Liver (tissue), 9 donors: ENCODE results near the gene FGF5. TPM values are rescaled to one million over a fixed set of nuclear protein-coding genes. Genes with fewer than 3 reads are reported as not detected.

Experiments
- DNase-seq: peaks from one replicate; pipeline ENCODE4 v3.0.0-alpha.2; 2017; ENCODE audit warnings: low spot score
- H3K27ac ChIP-seq, 2 donors: one replicate each; pipeline ENCODE4 v1.7.0; 2013; ENCODE audit warnings: inconsistent platforms in 2 of 2, low read length in 2 of 2, control low read depth in 1 of 2, low read depth in 1 of 2, mild to moderate bottlenecking in 1 of 2
- H3K27me3 ChIP-seq, 4 donors: one replicate each; pipeline versions ENCODE4 v1.6.1 to v1.7.0; 2013; ENCODE audit warnings: low read length in 3 of 4, inconsistent platforms in 1 of 4, mild to moderate bottlenecking in 1 of 4, moderate library complexity in 1 of 4; ENCODE audit not compliant: control insufficient read depth in 4 of 4, insufficient read depth in 4 of 4
- H3K36me3 ChIP-seq, 4 donors: one replicate each; pipeline versions ENCODE4 v1.6.1 to v1.7.0; 2013; ENCODE audit warnings: low read length in 3 of 4, mild to moderate bottlenecking in 3 of 4, low read depth in 1 of 4, moderate library complexity in 1 of 4; ENCODE audit not compliant: control insufficient read depth in 4 of 4, insufficient read depth in 3 of 4
- H3K4me1 ChIP-seq, 4 donors: one replicate each; pipeline versions ENCODE4 v1.6.1 to v1.7.0; 2013; ENCODE audit warnings: low read length in 3 of 4, mild to moderate bottlenecking in 3 of 4, moderate library complexity in 1 of 4; ENCODE audit not compliant: control insufficient read depth in 4 of 4, insufficient read depth in 4 of 4
- H3K4me3 ChIP-seq, 3 donors: one replicate each; pipeline versions ENCODE4 v1.6.1 to v1.7.0; 2013; ENCODE audit warnings: low read length in 3 of 3, control low read depth in 1 of 3, low read depth in 1 of 3, mild to moderate bottlenecking in 1 of 3
- H3K9ac ChIP-seq, 2 donors: one replicate each; pipeline ENCODE4 v1.7.0; 2013; ENCODE audit warnings: low read length in 2 of 2, mild to moderate bottlenecking in 2 of 2, moderate library complexity in 2 of 2, control low read depth in 1 of 2, low read depth in 1 of 2
- H3K9me3 ChIP-seq, 4 donors: one replicate each; pipeline versions ENCODE4 v1.6.1 to v1.7.0; 2013; ENCODE audit warnings: low read length in 3 of 4; ENCODE audit not compliant: control insufficient read depth in 4 of 4
- CTCF ChIP-seq: fragments of 150-350 bp; IDR thresholded peaks from 2 replicates; pipeline ENCODE4 v1.5.1; 2017; ENCODE audit warnings: improper control_type of control experiment, low read depth, low read length; ENCODE audit not compliant: missing input control
- EGR1 ChIP-seq, 2 donors: IDR thresholded peaks; 2 replicates each; pipeline ENCODE4 v1.6.1; 2016 to 2018; ENCODE audit warnings: antibody characterized with exemption in 2 of 2, low read depth in 2 of 2
- FOXA1 ChIP-seq: IDR thresholded peaks from 2 replicates; pipeline ENCODE4 v1.6.1; 2016; ENCODE audit warnings: antibody characterized with exemption
- FOXA2 ChIP-seq: IDR thresholded peaks from 2 replicates; pipeline ENCODE4 v1.6.1; 2016; ENCODE audit warnings: antibody characterized with exemption
- HNF4A ChIP-seq, 2 donors: conservative IDR thresholded peaks; 2 replicates each; pipeline ENCODE4 v1.6.1; 2016; ENCODE audit warnings: antibody characterized with exemption in 2 of 2, mild to moderate bottlenecking in 2 of 2
- JUND ChIP-seq, 2 donors: IDR thresholded peaks; 2 replicates each; pipeline ENCODE4 v1.6.1; 2016; ENCODE audit warnings: antibody characterized with exemption in 2 of 2
- NR2F2 ChIP-seq: IDR thresholded peaks from 2 replicates; pipeline ENCODE4 v1.6.1; 2016; ENCODE audit warnings: antibody characterized with exemption
- RAD21 ChIP-seq, 2 donors: IDR thresholded peaks; 2 replicates each; pipeline ENCODE4 v1.6.1; 2016; ENCODE audit warnings: antibody characterized with exemption in 2 of 2, mild to moderate bottlenecking in 2 of 2
- SP1 ChIP-seq: IDR thresholded peaks from 2 replicates; pipeline ENCODE4 v1.6.1; 2018; ENCODE audit warnings: antibody characterized with exemption, mild to moderate bottlenecking
- TAF1 ChIP-seq: conservative IDR thresholded peaks from 2 replicates; pipeline ENCODE4 v1.6.1; 2016; ENCODE audit warnings: antibody characterized with exemption, mild to moderate bottlenecking
- YY1 ChIP-seq: IDR thresholded peaks from 2 replicates; pipeline ENCODE4 v1.6.1; 2016; ENCODE audit warnings: antibody characterized with exemption, mild to moderate bottlenecking
- WGBS: extraction: QIAGEN DNeasy Blood & Tissue Kit; methylation state at CpG from one replicate; pipeline ENCODE4 v1.1.7; 2013; 5-methylcytosine and 5-hydroxymethylcytosine counted together
- polyA plus RNA-seq, 2 donors: library from polyadenylated mRNA; stranded (reverse) in 1 of 2; unstranded in 1 of 2; fragments of 200-250 nt in 1 of 2; fragments of >200 nt in 1 of 2; fragmentation: Nextera tagmentation in 1 of 2; extraction: Ambion mirVana in 1 of 2; gene quantifications; one replicate each; pipeline versions ENCODE4 v1.2.1 to v1.2.3, GENCODE V29; 2013 to 2015
- total RNA-seq, 2 donors: library from RNA; depleted of rRNA; stranded (reverse); fragments of >200 nt; gene quantifications; one replicate each; pipeline ENCODE4 v1.2.3, GENCODE V29; 2014
- TF ChIP-seq, protein P1 (sequence below): IDR thresholded peaks from 2 replicates; pipeline ENCODE4 v1.6.1; 2016; ENCODE audit warnings: antibody characterized with exemption
- TF ChIP-seq, protein P2 (sequence below): IDR thresholded peaks from 2 replicates; pipeline ENCODE4 v1.6.1; 2016; ENCODE audit warnings: antibody characterized with exemption
- donor health status: healthy.
- donor health status: healthy.
- donor health status: healthy.
- donor health status: healthy.
- donor health status: healthy.

The FGF5 gene
- total and polyA plus RNA-seq, 4 donors: 0.03 TPM; not detected in 3

DNA sequence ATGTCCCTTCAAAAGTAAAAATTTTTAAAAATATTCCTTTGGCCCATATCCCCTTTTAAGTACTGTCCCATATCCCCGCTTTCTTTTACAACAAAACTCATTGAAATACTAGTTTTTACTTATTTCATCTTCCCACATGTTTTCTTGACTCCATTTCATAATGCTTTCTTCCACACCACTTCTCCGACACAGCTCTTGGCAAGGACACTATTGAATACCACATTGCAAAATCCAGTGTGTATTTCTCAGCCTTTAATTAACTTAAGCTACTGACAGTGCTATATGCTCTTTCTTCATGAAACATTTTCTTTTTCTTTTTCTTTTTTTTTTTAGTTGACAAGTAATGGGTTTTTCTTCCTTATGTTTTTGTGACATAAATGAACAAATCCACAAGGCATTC, 40.4 kb upstream of the FGF5 start:
- no peak overlapping the region for H3K9ac ChIP-seq
- no peak overlapping the region for H3K27ac ChIP-seq
- no peaks in the 10 kb centered on the region for H3K4me1 ChIP-seq
- 36% methylated on average over 2 of the region's 2 CpGs for WGBS
- no peak for DNase-seq
- H3K36me3 ChIP-seq: no peaks in the 10 kb centered on the region
- no peak overlapping the region for H3K4me3 ChIP-seq
- peaks cover 0 to 5% (median 2%) of the 10 kb centered on the region in 4 donors for H3K27me3 ChIP-seq
- TF ChIP-seq FOXA2 (no peak), YY1 (no peak), EGR1 (IDR thresholded peaks at IDR 0.05; ENCODE audit: low read depth in 2 of 2) (no peak), SP1 (no peak)
- H3K9me3 ChIP-seq: no peaks in the 10 kb centered on the region

DNA sequence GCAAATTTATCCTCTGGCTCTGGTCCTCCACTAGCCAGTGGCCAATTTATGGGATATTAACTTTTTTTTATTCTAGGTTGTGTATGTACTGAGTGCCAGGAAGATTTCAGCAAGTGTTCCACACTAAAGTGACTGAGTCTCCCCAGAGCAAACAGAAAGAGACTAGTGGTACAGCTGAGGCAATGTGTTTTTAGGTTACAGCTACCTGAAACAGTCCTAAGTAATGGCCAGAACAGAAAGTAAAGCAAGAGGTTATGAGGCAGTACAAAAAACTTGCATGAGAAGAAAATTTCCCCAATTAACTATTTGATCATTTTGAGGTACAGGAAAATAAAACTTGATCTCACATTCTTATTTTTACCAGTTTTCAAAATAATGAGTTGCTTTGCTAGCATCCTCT, 38.0 kb upstream of the FGF5 start:
- TF ChIP-seq NR2F2: no peak

DNA sequence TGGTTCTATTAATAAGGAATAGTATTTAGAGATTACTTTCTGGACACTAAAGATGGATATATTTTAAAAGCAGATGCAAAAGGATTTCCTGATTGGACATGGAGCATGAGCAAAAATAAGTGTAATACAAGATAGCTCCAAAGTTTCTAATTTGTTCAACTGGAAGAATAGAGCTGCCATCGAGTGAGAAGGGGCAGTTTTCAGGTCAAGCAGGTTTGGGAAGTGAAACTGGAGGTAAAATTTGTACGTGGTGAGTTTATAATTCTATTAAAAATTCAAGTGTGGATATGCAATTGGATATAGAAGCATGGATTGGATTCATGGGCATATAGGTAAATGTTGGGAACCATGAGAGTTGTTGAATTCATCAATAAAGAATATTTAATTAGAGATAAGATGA, 37.3 kb upstream of the FGF5 start:
- no peaks in the 10 kb centered on the region for H3K36me3 ChIP-seq
- WGBS: 44% methylated on average over 2 of the region's 2 CpGs
- no peak overlapping the region for H3K27ac ChIP-seq
- DNase-seq: no peak
- H3K9ac ChIP-seq: no peak overlapping the region
- no peaks in the 10 kb centered on the region for H3K4me1 ChIP-seq
- H3K9me3 ChIP-seq: no peaks in the 10 kb centered on the region
- H3K4me3 ChIP-seq: no peak overlapping the region
- TF ChIP-seq, protein P1, sequence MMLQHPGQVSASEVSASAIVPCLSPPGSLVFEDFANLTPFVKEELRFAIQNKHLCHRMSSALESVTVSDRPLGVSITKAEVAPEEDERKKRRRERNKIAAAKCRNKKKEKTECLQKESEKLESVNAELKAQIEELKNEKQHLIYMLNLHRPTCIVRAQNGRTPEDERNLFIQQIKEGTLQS: no peak
- H3K27me3 ChIP-seq: peaks cover 0 to 10% (median 2%) of the 10 kb centered on the region in 4 donors

More for the DNA sequence above, 38.0 kb upstream of the FGF5 start:
- Histone ChIP-seq H3K4me3 (no peak overlapping the region), H3K36me3 (no peaks in the 10 kb centered on the region), H3K27ac (no peak overlapping the region), H3K9ac (no peak overlapping the region), H3K4me1 (no peaks in the 10 kb centered on the region), H3K9me3 (no peaks in the 10 kb centered on the region), H3K27me3 (peaks cover 0 to 6% (median 2%) of the 10 kb centered on the region in 4 donors)
- DNase-seq: no peak

- no peak overlapping the region for H3K27ac ChIP-seq
- no peaks in the 10 kb centered on the region for H3K9me3 ChIP-seq
- peaks cover 0 to 10% (median 2%) of the 10 kb centered on the region in 4 donors for H3K27me3 ChIP-seq
- TF ChIP-seq FOXA1 (no peak), JUND (IDR thresholded peaks at IDR 0.05) (no peak), SP1 (no peak), HNF4A (conservative IDR thresholded peaks at IDR 0.05) (no peak), CTCF (no peak), TAF1 (no peak), NR2F2 (no peak), RAD21 (IDR thresholded peaks at IDR 0.05) (no peak)
- TF ChIP-seq, protein P2, sequence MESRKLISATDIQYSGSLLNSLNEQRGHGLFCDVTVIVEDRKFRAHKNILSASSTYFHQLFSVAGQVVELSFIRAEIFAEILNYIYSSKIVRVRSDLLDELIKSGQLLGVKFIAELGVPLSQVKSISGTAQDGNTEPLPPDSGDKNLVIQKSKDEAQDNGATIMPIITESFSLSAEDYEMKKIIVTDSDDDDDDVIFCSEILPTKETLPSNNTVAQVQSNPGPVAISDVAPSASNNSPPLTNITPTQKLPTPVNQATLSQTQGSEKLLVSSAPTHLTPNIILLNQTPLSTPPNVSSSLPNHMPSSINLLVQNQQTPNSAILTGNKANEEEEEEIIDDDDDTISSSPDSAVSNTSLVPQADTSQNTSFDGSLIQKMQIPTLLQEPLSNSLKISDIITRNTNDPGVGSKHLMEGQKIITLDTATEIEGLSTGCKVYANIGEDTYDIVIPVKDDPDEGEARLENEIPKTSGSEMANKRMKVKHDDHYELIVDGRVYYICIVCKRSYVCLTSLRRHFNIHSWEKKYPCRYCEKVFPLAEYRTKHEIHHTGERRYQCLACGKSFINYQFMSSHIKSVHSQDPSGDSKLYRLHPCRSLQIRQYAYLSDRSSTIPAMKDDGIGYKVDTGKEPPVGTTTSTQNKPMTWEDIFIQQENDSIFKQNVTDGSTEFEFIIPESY: no peak
- H3K4me1 ChIP-seq: no peaks in the 10 kb centered on the region
- H3K4me3 ChIP-seq: no peak overlapping the region
- 81% methylated on average over 2 of the region's 2 CpGs for WGBS
- DNase-seq: no peak
- H3K36me3 ChIP-seq: no peaks in the 10 kb centered on the region
- H3K9ac ChIP-seq: no peak overlapping the region
Observed at GRCh38 chr4:80229590-80229989, 36.9 kb upstream of the FGF5 start.
